NCI-H146 treated with DMSO at 0.1 percent for 48 hours (cell line): ENCODE measurements around the gene DNAJA1.
A peak's percentile ranks its signal among the peaks of the same experiment; 100 is the strongest.
"Not testable (repeated sequence)": the region's sequence is repeated elsewhere in the genome, so short reads cannot be mapped to it uniquely, and the experiment has no call there.

Experiments used
- DNase-seq: peaks from one replicate; lab custom pipeline; 2025; ENCODE audit not compliant: unreplicated experiment; lab: John Stamatoyannopoulos, UW

Gene DNAJA1

GRCh38 chr9:33024966-33025571 lies at the start of gene DNAJA1:
Gene DNAJA1 (plus strand): TSS chr9:33025273. CDS start chr9:33026485, 1,212 bp downstream.
- DNase-seq, result peak; percentile 85

- no peak for DNase-seq
Observed at GRCh38 chr9:32978051-32978450, 47.0 kb upstream of the DNAJA1 start.

- no peak for DNase-seq
Observed at GRCh38 chr9:32986971-32987370, 38.1 kb upstream of the DNAJA1 start.

- DNase-seq, result no peak
Observed at GRCh38 chr9:32989660-32990059, 35.4 kb upstream of the DNAJA1 start.

GRCh38 chr9:32991897-32992594 lies 33.0 kb upstream of the DNAJA1 start:
- no peak for DNase-seq

- DNase-seq, result no peak
Observed at GRCh38 chr9:32992595-32993238, 32.4 kb upstream of the DNAJA1 start.

GRCh38 chr9:33000682-33001055 lies 24.4 kb upstream of the DNAJA1 start:
- DNase-seq, result not testable (repeated sequence)

GRCh38 chr9:33005335-33005734 lies 19.7 kb upstream of the DNAJA1 start:
- DNase-seq, result not testable (repeated sequence)

- no peak for DNase-seq
Observed at GRCh38 chr9:33007755-33008154, 17.3 kb upstream of the DNAJA1 start.

GRCh38 chr9:33011831-33012230 lies 13.2 kb upstream of the DNAJA1 start:
- DNase-seq, result no peak

GRCh38 chr9:33012328-33013069 lies 12.6 kb upstream of the DNAJA1 start:
- DNase-seq, result no peak

GRCh38 chr9:33013962-33014664 lies 11.0 kb upstream of the DNAJA1 start:
- no peak for DNase-seq

- DNase-seq, result no peak
Observed at GRCh38 chr9:33014665-33015014, 10.4 kb upstream of the DNAJA1 start.

- no peak for DNase-seq
Observed at GRCh38 chr9:33017283-33018041, 7.6 kb upstream of the DNAJA1 start.

- no peak for DNase-seq
Observed at GRCh38 chr9:33019797-33020196, 5.3 kb upstream of the DNAJA1 start.

GRCh38 chr9:33022303-33022702 lies 2.8 kb upstream of the DNAJA1 start:
- DNase-seq, result no peak

GRCh38 chr9:33022755-33023154 lies 2.3 kb upstream of the DNAJA1 start:
- DNase-seq, result no peak

- no peak for DNase-seq
Observed at GRCh38 chr9:33023661-33024060, 1.4 kb upstream of the DNAJA1 start.

- peak; percentile 52 for DNase-seq
Observed at GRCh38 chr9:33024126-33024965, 727 bp upstream of the DNAJA1 start.
